ENCODE results near the gene SARDH. TPM values are rescaled to one million over a fixed set of nuclear protein-coding genes. Genes with fewer than 3 reads are reported as not detected.

The SARDH gene
- polyA plus RNA-seq, 3 donors = not detected

DNA sequence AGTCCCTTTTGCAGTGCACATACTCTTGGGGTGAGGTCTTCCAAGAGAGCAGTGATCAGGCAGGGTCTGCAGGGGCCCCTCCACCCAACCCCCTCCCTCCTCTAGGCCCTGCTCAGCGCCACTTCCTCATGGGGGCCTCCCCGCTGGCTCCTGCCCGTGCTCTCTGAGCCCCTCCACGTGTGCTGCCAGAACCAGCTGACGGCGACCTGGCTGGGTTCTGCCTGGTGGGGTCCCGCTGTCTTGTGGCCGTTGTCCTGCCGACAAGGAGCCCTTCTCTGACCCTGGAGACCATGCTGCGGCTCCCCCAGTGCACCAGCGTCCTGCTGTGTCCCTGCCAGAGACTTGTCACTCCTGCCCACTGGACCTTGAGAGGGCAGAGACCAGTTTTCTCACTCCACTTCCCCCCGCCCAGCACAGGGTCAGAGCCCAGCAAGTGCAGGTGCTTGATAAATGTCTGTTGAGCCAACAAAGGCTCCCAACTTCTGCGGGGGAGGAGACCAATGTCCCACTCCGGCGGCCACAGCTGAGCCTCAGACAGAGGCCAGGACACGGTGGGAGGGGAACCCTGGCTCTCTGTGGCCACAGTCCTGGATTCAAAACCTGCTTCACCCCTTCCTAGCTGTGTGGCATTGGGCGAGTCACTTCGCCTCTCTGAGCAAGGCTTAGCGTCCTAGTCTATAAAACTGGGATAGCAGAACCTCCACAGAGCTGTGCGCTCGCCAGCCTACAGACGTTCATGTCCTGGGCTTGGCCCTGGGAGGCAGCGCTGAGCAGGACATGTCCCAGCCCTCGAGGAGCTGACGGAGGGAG is 24.8 kb downstream of the SARDH start:
- Histone ChIP-seq H3K4me2 (replicated peaks; ENCODE audit: extremely low read depth, low read length, poor library complexity, severe bottlenecking) (no peak overlapping the region), H3K4me3 (replicated peaks in 1 of 3; ENCODE audit: low read depth in 2 of 3, low read length in 3 of 3) (no peak overlapping the region), H3K9me3 (replicated peaks in 1 of 2; ENCODE audit: control insufficient read depth in 1 of 2, insufficient read depth in 1 of 2, low read length in 2 of 2) (no peaks in the 10 kb centered on the region), H3K9ac (ENCODE audit: insufficient read depth, low read length, poor library complexity, severe bottlenecking) (no peak overlapping the region), H2AFZ (ENCODE audit: insufficient read depth, low read depth, low read length, poor library complexity, severe bottlenecking) (no peak overlapping the region), H3K4me1 (ENCODE audit: control insufficient read depth in 1 of 2, insufficient read depth in 2 of 2, low read length in 2 of 2) (no peaks in the 10 kb centered on the region), H3K36me3 (replicated peaks in 1 of 2; ENCODE audit: control insufficient read depth in 1 of 2, insufficient read depth in 2 of 2, low read length in 2 of 2) (no peaks in the 10 kb centered on the region), H3K27ac (ENCODE audit: low read depth in 1 of 2, low read length in 2 of 2) (no peak overlapping the region), H3K27me3 (ENCODE audit: control insufficient read depth in 2 of 2, insufficient read depth in 2 of 2, low read length in 2 of 2) (no peaks in the 10 kb centered on the region), H3K79me2 (ENCODE audit: insufficient read depth, low read length) (no peaks in the 10 kb centered on the region), H4K20me1 (ENCODE audit: insufficient read depth, low read length) (no peaks in the 10 kb centered on the region)
- TF ChIP-seq, protein P1, sequence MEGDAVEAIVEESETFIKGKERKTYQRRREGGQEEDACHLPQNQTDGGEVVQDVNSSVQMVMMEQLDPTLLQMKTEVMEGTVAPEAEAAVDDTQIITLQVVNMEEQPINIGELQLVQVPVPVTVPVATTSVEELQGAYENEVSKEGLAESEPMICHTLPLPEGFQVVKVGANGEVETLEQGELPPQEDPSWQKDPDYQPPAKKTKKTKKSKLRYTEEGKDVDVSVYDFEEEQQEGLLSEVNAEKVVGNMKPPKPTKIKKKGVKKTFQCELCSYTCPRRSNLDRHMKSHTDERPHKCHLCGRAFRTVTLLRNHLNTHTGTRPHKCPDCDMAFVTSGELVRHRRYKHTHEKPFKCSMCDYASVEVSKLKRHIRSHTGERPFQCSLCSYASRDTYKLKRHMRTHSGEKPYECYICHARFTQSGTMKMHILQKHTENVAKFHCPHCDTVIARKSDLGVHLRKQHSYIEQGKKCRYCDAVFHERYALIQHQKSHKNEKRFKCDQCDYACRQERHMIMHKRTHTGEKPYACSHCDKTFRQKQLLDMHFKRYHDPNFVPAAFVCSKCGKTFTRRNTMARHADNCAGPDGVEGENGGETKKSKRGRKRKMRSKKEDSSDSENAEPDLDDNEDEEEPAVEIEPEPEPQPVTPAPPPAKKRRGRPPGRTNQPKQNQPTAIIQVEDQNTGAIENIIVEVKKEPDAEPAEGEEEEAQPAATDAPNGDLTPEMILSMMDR (IDR thresholded peaks at IDR 0.05) = no peak
- DNase-seq = no peak
- intact Hi-C loops (cut with micrococcal nuclease) = no loop called here
- 66% methylated on average over 23 of the region's 25 CpGs for WGBS (ENCODE audit: insufficient coverage)
- Mint-ChIP-seq H3K27ac (no peak overlapping the region), H3K4me1 (no peaks in the 10 kb centered on the region), H3K9me3 (no peaks in the 10 kb centered on the region), H3K27me3 (ENCODE audit: low read depth in 3 of 3) (peaks cover 1 to 3% (median 3%) of the 10 kb centered on the region in 3 donors), H3K36me3 (no peaks in the 10 kb centered on the region), H3K4me3 (no peak overlapping the region)

DNA sequence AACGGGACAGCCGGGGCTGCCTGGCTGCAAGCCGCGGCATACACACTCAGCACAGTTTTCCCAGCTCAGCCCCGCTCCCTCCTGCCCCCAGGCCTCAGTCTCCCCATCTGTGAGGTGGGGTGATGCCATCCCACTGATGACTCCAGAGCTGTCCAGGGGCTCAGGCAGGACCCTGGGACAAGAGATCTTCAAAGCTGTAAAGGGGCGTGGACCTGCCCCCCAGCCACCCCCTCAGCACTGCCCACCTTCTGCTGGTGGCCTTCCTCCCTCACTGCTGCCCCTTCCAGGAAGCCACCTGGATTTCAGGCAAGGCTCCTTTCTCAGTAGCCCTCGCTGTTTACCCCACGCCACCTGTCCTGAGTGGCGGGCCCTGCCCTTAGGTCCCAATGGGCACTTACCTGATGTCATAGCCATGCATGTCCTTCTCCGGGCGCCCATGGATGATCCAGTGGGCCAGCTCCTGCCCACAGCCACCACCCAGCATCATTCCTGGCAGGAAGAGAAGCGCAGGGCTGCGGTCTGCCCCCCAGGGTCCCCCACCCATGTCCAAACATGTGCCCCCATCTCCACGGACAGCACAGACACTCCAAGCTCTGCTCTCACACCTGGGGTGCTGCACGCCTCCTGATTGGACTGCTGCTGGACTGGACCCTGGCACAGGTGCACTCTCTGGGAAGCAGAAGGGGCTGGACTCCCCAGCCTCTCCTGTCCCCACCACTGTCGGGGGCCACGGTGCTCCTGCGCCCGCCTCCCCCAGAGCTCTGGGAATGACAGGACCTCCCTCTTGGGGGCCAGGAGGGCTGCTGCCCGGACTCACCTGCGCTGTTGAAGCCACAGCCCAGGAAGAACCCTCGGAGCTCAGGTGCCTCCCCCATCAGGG is 25.7 kb downstream of the SARDH start:
- Histone ChIP-seq H3K9me3 (replicated peaks in 1 of 2; ENCODE audit: control insufficient read depth in 1 of 2, insufficient read depth in 1 of 2, low read length in 2 of 2) (no peaks in the 10 kb centered on the region), H3K4me1 (ENCODE audit: control insufficient read depth in 1 of 2, insufficient read depth in 2 of 2, low read length in 2 of 2) (no peaks in the 10 kb centered on the region), H3K27ac (ENCODE audit: low read depth in 1 of 2, low read length in 2 of 2) (no peak overlapping the region), H3K79me2 (ENCODE audit: insufficient read depth, low read length) (no peaks in the 10 kb centered on the region), H3K4me3 (replicated peaks in 1 of 3; ENCODE audit: low read depth in 2 of 3, low read length in 3 of 3) (no peak overlapping the region), H2AFZ (ENCODE audit: insufficient read depth, low read depth, low read length, poor library complexity, severe bottlenecking) (no peak overlapping the region), H3K9ac (ENCODE audit: insufficient read depth, low read length, poor library complexity, severe bottlenecking) (no peak overlapping the region), H3K4me2 (replicated peaks; ENCODE audit: extremely low read depth, low read length, poor library complexity, severe bottlenecking) (no peak overlapping the region), H3K27me3 (ENCODE audit: control insufficient read depth in 2 of 2, insufficient read depth in 2 of 2, low read length in 2 of 2) (no peaks in the 10 kb centered on the region), H3K36me3 (replicated peaks in 1 of 2; ENCODE audit: control insufficient read depth in 1 of 2, insufficient read depth in 2 of 2, low read length in 2 of 2) (no peaks in the 10 kb centered on the region), H4K20me1 (ENCODE audit: insufficient read depth, low read length) (no peaks in the 10 kb centered on the region)
- no peak overlapping the region for H3K4me3 Mint-ChIP-seq
- no peaks in the 10 kb centered on the region for H3K36me3 Mint-ChIP-seq
- H3K27me3 Mint-ChIP-seq (ENCODE audit: low read depth in 3 of 3) = peaks cover 0 to 3% (median 1%) of the 10 kb centered on the region in 3 donors
- WGBS (ENCODE audit: insufficient coverage) = 89% methylated on average over 13 of the region's 22 CpGs
- no peaks in the 10 kb centered on the region for H3K4me1 Mint-ChIP-seq
- intact Hi-C loops (cut with micrococcal nuclease) = no loop called here
- no peaks in the 10 kb centered on the region for H3K9me3 Mint-ChIP-seq
- DNase-seq = no peak
- H3K27ac Mint-ChIP-seq = no peak overlapping the region
- TF ChIP-seq, protein P1 (IDR thresholded peaks at IDR 0.05) = no peak
